Hepatocyte (in vitro differentiated cells): ENCODE results near the gene FAM9C. TPM values are rescaled to one million over a fixed set of nuclear protein-coding genes. Genes with fewer than 3 reads are reported as not detected.

Experiments used
- DNase-seq: peaks from one replicate; pipeline ENCODE4 v3.0.0-alpha.2; 2016; ENCODE audit warnings: low spot score
- H2AFZ ChIP-seq: fragments of 200-600 bp; sonication (generic); 2 replicates; pipeline ENCODE4 v1.6.0; 2016; ENCODE audit warnings: antibody characterized with exemption, mild to moderate bottlenecking
- H3K27ac ChIP-seq: fragments of 200-600 bp; sonication (generic); 2 replicates; pipeline ENCODE4 v1.5.1; 2016; ENCODE audit warnings: mild to moderate bottlenecking
- H3K27me3 ChIP-seq: fragments of 200-600 bp; sonication (generic); 2 replicates; pipeline ENCODE4 v1.6.1; 2016
- H3K36me3 ChIP-seq: fragments of 200-600 bp; sonication (generic); replicated peaks from 2 replicates; pipeline ENCODE4 v1.5.1; 2016; ENCODE audit warnings: low read depth; ENCODE audit not compliant: insufficient read depth
- H3K4me1 ChIP-seq: fragments of 200-600 bp; sonication (generic); 2 replicates; pipeline ENCODE4 v1.5.1; 2016; ENCODE audit warnings: mild to moderate bottlenecking, moderate library complexity; ENCODE audit not compliant: insufficient read depth
- H3K4me2 ChIP-seq: fragments of 200-600 bp; sonication (generic); 2 replicates; pipeline ENCODE4 v1.6.0; 2016
- H3K4me3 ChIP-seq: fragments of 200-600 bp; sonication (generic); 2 replicates; pipeline ENCODE4 v1.5.1; 2016; ENCODE audit warnings: mild to moderate bottlenecking
- H3K79me2 ChIP-seq: fragments of 200-600 bp; sonication (generic); 2 replicates; pipeline ENCODE4 v1.6.0; 2017; ENCODE audit warnings: mild to moderate bottlenecking
- H3K9me2 ChIP-seq: fragments of 200-600 bp; sonication (generic); replicated peaks from 2 replicates; pipeline ENCODE4 v1.6.0; 2017; ENCODE audit warnings: mild to moderate bottlenecking; ENCODE audit not compliant: insufficient read depth
- H3K9me3 ChIP-seq: fragments of 200-600 bp; sonication (generic); 2 replicates; pipeline ENCODE4 v1.5.1; 2016; ENCODE audit warnings: low read depth, mild to moderate bottlenecking
- H4K20me1 ChIP-seq: fragments of 200-600 bp; sonication (generic); 2 replicates; pipeline ENCODE4 v1.6.0; 2016; ENCODE audit warnings: mild to moderate bottlenecking; ENCODE audit not compliant: insufficient read depth, poor library complexity, severe bottlenecking
- EZH2 ChIP-seq: fragments of 200-600 bp; sonication (generic); IDR thresholded peaks from 2 replicates; pipeline ENCODE4 v1.6.1; 2016; ENCODE audit warnings: antibody characterized with exemption, mild to moderate bottlenecking, borderline replicate concordance
- EZH2phosphoT487 ChIP-seq: fragments of 200-600 bp; sonication (generic); IDR thresholded peaks from one replicate; pipeline ENCODE4 v1.6.1; 2018; ENCODE audit warnings: antibody characterized with exemption, mild to moderate bottlenecking, low read depth, moderate library complexity; ENCODE audit not compliant: unreplicated experiment, severe bottlenecking
- WGBS: methylation state at CpG from one replicate; pipeline ENCODE4 v1.1.6; 2016; ENCODE audit warnings: low lambda C conversion rate; ENCODE audit errors: missing lambda C conversion rate; 5-methylcytosine and 5-hydroxymethylcytosine counted together
- polyA plus RNA-seq: library from polyadenylated mRNA; unstranded; fragments of >200 nt; fragmentation: Nextera tagmentation; extraction: Ambion mirVana; gene quantifications from 2 replicates; pipeline ENCODE4 v1.2.1, GENCODE V29; 2016
- total RNA-seq: library from RNA; depleted of rRNA; stranded (reverse); fragments of >200 nt; gene quantifications from 2 replicates; pipeline ENCODE4 v1.2.3, GENCODE V29; 2014
- TF ChIP-seq, protein P1 (sequence below): fragments of 200-600 bp; sonication (generic); IDR thresholded peaks from 2 replicates; pipeline ENCODE4 v1.5.1; 2016; ENCODE audit warnings: antibody characterized with exemption, mild to moderate bottlenecking; ENCODE audit not compliant: poor library complexity

FAM9C gene
- total and polyA plus RNA-seq, 2 experiments from 2014 or later: not detected

- Histone ChIP-seq H3K4me2 (no peak overlapping the region), H3K36me3 (no peaks in the 10 kb centered on the region), H4K20me1 (no peaks in the 10 kb centered on the region), H3K4me3 (no peak overlapping the region), H3K9me3 (no peaks in the 10 kb centered on the region), H3K4me1 (peaks cover 10% of the 10 kb centered on the region), H3K9me2 (no peaks in the 10 kb centered on the region), H3K27me3 (no peaks in the 10 kb centered on the region), H2AFZ (no peak overlapping the region), H3K79me2 (no peaks in the 10 kb centered on the region), H3K27ac (no peak overlapping the region)
- 88% methylated on average over 1 of the region's 1 CpG for WGBS
- no peak for DNase-seq
- TF ChIP-seq, protein P1, sequence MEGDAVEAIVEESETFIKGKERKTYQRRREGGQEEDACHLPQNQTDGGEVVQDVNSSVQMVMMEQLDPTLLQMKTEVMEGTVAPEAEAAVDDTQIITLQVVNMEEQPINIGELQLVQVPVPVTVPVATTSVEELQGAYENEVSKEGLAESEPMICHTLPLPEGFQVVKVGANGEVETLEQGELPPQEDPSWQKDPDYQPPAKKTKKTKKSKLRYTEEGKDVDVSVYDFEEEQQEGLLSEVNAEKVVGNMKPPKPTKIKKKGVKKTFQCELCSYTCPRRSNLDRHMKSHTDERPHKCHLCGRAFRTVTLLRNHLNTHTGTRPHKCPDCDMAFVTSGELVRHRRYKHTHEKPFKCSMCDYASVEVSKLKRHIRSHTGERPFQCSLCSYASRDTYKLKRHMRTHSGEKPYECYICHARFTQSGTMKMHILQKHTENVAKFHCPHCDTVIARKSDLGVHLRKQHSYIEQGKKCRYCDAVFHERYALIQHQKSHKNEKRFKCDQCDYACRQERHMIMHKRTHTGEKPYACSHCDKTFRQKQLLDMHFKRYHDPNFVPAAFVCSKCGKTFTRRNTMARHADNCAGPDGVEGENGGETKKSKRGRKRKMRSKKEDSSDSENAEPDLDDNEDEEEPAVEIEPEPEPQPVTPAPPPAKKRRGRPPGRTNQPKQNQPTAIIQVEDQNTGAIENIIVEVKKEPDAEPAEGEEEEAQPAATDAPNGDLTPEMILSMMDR: no peak
- TF ChIP-seq EZH2phosphoT487 (no peak), EZH2 (no peak)
Observed at GRCh38 chrX:13051167-13051528, 6.7 kb upstream of the FAM9C start.

- no peak for DNase-seq
- Histone ChIP-seq H3K4me2 (no peak overlapping the region), H3K9me2 (no peaks in the 10 kb centered on the region), H3K36me3 (no peaks in the 10 kb centered on the region), H3K27me3 (no peaks in the 10 kb centered on the region), H3K9me3 (no peaks in the 10 kb centered on the region), H4K20me1 (no peaks in the 10 kb centered on the region), H3K4me1 (peaks cover 10% of the 10 kb centered on the region), H3K79me2 (no peaks in the 10 kb centered on the region), H3K27ac (no peak overlapping the region), H2AFZ (no peak overlapping the region), H3K4me3 (no peak overlapping the region)
- TF ChIP-seq EZH2phosphoT487 (no peak), EZH2 (no peak)
- TF ChIP-seq, protein P1: no peak
- 93% methylated on average over 4 of the region's 4 CpGs for WGBS
Observed at GRCh38 chrX:13050151-13050550, 5.7 kb upstream of the FAM9C start.

DNA sequence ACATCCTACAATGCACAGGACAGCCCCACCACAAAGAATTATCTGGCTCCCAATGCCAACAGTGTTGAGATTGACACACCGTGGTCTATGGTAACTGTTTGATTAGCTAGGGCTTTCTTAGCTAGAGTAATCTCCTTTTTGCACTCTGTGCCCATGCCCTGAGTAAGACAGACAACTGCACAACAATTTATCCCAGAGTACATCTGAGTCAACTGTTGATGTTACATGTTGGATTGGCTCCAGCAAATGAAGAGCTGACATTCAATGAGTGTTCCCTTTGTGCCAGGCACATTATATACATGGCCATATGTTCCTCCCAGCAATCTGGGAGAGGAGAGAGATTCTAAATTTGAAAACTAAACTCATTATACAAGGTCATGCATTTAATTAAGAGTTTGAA lies 3.9 kb upstream of the FAM9C start:
- Histone ChIP-seq H3K4me3 (no peak overlapping the region), H2AFZ (no peak overlapping the region), H3K79me2 (no peaks in the 10 kb centered on the region), H4K20me1 (no peaks in the 10 kb centered on the region), H3K4me1 (peaks cover 10% of the 10 kb centered on the region), H3K9me3 (no peaks in the 10 kb centered on the region), H3K36me3 (no peaks in the 10 kb centered on the region), H3K27me3 (no peaks in the 10 kb centered on the region), H3K9me2 (no peaks in the 10 kb centered on the region), H3K4me2 (no peak overlapping the region), H3K27ac (peak overlapping the region; percentile 45)
- DNase-seq: no peak
- no peak for TF ChIP-seq EZH2
- TF ChIP-seq, protein P1: no peak
- no peak for TF ChIP-seq EZH2phosphoT487
- 88% methylated on average over 1 of the region's 1 CpG for WGBS

- Histone ChIP-seq H3K79me2 (no peaks in the 10 kb centered on the region), H3K27me3 (no peaks in the 10 kb centered on the region), H3K4me3 (no peak overlapping the region), H3K36me3 (no peaks in the 10 kb centered on the region), H3K4me2 (no peak overlapping the region), H3K27ac (peak overlapping the region; percentile 45), H3K4me1 (peaks cover 10% of the 10 kb centered on the region), H3K9me2 (no peaks in the 10 kb centered on the region), H2AFZ (no peak overlapping the region), H4K20me1 (no peaks in the 10 kb centered on the region), H3K9me3 (no peaks in the 10 kb centered on the region)
- TF ChIP-seq EZH2 (no peak), EZH2phosphoT487 (no peak)
- TF ChIP-seq, protein P1: no peak
- DNase-seq: peak; percentile 28
- WGBS: 84% methylated on average over 3 of the region's 3 CpGs
Observed at GRCh38 chrX:13047759-13048158, 3.3 kb upstream of the FAM9C start.
